A549 (cell line): ENCODE measurements around the gene RGS4.

Source experiments
- POLR2A ChIP-seq: IDR thresholded peaks from 2 replicates; pipeline ENCODE4 v1.6.1; 2012; ENCODE audit warnings: mild to moderate bottlenecking, low read length
- TF ChIP-seq, protein P1 (sequence below): fragments of 450-650 bp; IDR thresholded peaks from 2 replicates; pipeline ENCODE4 v1.6.1; 2014; ENCODE audit warnings: antibody characterized with exemption
- TF ChIP-seq, protein P2 (sequence below): fragments of >200 bp; sonication (Bioruptor Twin); formaldehyde crosslinking; IDR thresholded peaks from 3 replicates; pipeline ENCODE4 v1.5.1; 2016
- TF ChIP-seq, protein P3 (sequence below): IDR thresholded peaks from 2 replicates; pipeline ENCODE4 v1.6.1; 2012
- TF ChIP-seq, protein P4 (sequence below): IDR thresholded peaks from 2 replicates; pipeline ENCODE4 v1.6.1; 2012

DNA sequence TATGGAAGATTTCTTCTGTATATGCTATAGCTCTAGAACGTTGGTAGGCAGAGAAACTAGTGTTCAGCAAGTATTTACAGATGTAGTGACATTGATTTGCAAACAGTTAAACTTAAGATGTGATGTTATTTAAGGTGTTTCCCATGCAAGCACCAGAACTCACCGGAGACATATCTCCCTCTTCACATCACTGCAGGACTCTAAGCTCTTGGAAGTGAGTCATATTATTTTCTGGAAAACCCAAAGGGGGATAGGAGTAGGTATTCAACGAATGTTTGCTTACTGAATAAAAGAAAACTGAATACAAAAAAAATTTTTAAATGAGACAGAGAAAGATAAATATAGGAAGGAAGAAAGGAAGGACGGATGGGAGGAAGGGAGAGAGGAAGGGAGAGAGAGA lies 25.0 kb downstream of the RGS4 start:
- no peak for TF ChIP-seq POLR2A
- TF ChIP-seq, protein P1, sequence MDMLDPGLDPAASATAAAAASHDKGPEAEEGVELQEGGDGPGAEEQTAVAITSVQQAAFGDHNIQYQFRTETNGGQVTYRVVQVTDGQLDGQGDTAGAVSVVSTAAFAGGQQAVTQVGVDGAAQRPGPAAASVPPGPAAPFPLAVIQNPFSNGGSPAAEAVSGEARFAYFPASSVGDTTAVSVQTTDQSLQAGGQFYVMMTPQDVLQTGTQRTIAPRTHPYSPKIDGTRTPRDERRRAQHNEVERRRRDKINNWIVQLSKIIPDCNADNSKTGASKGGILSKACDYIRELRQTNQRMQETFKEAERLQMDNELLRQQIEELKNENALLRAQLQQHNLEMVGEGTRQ, result no peak
- TF ChIP-seq, protein P2, sequence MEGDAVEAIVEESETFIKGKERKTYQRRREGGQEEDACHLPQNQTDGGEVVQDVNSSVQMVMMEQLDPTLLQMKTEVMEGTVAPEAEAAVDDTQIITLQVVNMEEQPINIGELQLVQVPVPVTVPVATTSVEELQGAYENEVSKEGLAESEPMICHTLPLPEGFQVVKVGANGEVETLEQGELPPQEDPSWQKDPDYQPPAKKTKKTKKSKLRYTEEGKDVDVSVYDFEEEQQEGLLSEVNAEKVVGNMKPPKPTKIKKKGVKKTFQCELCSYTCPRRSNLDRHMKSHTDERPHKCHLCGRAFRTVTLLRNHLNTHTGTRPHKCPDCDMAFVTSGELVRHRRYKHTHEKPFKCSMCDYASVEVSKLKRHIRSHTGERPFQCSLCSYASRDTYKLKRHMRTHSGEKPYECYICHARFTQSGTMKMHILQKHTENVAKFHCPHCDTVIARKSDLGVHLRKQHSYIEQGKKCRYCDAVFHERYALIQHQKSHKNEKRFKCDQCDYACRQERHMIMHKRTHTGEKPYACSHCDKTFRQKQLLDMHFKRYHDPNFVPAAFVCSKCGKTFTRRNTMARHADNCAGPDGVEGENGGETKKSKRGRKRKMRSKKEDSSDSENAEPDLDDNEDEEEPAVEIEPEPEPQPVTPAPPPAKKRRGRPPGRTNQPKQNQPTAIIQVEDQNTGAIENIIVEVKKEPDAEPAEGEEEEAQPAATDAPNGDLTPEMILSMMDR, result no peak
- TF ChIP-seq, protein P3, sequence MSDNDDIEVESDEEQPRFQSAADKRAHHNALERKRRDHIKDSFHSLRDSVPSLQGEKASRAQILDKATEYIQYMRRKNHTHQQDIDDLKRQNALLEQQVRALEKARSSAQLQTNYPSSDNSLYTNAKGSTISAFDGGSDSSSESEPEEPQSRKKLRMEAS, result no peak
- TF ChIP-seq, protein P4, sequence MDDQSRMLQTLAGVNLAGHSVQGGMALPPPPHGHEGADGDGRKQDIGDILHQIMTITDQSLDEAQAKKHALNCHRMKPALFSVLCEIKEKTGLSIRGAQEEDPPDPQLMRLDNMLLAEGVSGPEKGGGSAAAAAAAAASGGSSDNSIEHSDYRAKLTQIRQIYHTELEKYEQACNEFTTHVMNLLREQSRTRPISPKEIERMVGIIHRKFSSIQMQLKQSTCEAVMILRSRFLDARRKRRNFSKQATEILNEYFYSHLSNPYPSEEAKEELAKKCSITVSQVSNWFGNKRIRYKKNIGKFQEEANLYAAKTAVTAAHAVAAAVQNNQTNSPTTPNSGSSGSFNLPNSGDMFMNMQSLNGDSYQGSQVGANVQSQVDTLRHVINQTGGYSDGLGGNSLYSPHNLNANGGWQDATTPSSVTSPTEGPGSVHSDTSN, result no peak
